ENCODE results near the gene PKDCC.

DNA sequence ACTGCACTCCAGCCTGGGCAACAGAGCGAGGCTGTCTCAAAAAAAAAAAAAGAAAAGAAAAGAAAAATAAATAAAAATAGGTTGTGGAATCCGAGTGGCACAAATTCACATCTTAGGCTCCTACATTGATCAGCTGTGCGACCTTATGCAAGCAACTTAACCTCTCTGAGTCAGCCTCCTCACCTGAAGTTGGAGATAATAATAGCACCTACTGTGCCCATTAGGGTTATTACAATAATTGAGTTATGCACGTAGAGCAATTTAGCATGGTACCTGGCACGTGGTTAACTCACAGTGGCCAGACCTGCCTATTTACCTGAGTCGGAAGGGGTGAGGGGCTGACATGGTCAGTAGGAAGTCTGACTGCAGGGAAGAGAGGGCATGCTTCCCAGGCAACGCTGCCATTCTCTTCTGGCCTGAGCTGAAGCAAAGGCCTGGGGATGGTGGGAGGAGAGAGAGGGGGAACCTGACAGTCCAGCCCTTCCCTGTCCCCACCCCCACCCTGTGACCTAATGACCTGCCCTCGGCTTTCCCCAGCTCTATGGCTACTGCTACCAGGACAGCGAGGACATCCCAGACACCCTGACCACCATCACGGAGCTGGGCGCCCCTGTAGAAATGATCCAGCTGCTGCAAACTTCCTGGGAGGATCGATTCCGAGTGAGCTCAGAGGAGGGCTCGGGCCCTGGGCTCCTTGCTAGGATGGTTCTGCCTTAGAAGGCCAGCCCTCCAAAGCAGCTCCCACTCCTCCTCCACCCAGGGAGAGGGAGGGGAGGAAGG, 5.1 kb downstream of the PKDCC start:
- TF ChIP-seq, protein P1, sequence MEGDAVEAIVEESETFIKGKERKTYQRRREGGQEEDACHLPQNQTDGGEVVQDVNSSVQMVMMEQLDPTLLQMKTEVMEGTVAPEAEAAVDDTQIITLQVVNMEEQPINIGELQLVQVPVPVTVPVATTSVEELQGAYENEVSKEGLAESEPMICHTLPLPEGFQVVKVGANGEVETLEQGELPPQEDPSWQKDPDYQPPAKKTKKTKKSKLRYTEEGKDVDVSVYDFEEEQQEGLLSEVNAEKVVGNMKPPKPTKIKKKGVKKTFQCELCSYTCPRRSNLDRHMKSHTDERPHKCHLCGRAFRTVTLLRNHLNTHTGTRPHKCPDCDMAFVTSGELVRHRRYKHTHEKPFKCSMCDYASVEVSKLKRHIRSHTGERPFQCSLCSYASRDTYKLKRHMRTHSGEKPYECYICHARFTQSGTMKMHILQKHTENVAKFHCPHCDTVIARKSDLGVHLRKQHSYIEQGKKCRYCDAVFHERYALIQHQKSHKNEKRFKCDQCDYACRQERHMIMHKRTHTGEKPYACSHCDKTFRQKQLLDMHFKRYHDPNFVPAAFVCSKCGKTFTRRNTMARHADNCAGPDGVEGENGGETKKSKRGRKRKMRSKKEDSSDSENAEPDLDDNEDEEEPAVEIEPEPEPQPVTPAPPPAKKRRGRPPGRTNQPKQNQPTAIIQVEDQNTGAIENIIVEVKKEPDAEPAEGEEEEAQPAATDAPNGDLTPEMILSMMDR (IDR thresholded peaks at IDR 0.05; ENCODE audit: poor library complexity) = no peak
- TF ChIP-seq EZH2 (IDR thresholded peaks at IDR 0.05; ENCODE audit: borderline replicate concordance) (no peak), EZH2phosphoT487 (IDR thresholded peaks at IDR 0.05; ENCODE audit: low read depth, severe bottlenecking, unreplicated experiment) (no peak)
